ACC112 (cell line): ENCODE results near the gene RPL22.

Experiments
- H2AFZ ChIP-seq: fragments of 200-600 bp; sonication (generic); one replicate; pipeline ENCODE4 v1.6.0; 2017; ENCODE audit warnings: antibody characterized with exemption, low read length; ENCODE audit not compliant: unreplicated experiment
- H3K27ac ChIP-seq: fragments of 200-600 bp; sonication (generic); 2 replicates; pipeline ENCODE4 v1.5.1; 2014; ENCODE audit warnings: low read depth, mild to moderate bottlenecking, antibody characterized with exemption, low read length, moderate library complexity
- H3K27me3 ChIP-seq: fragments of 200-600 bp; sonication (generic); 2 replicates; pipeline ENCODE4 v1.6.1; 2014; ENCODE audit warnings: mild to moderate bottlenecking, antibody characterized with exemption, low read length, moderate library complexity, mixed read lengths; ENCODE audit not compliant: insufficient read depth
- H3K36me3 ChIP-seq: fragments of 200-600 bp; sonication (generic); 2 replicates; pipeline ENCODE4 v1.6.1; 2016; ENCODE audit warnings: mild to moderate bottlenecking, antibody characterized with exemption, low read length, moderate library complexity, mixed read lengths; ENCODE audit not compliant: insufficient read depth
- H3K4me1 ChIP-seq: fragments of 200-600 bp; sonication (generic); one replicate; pipeline ENCODE4 v1.6.1; 2016; ENCODE audit warnings: low read length, mixed read lengths; ENCODE audit not compliant: insufficient read depth, unreplicated experiment, control insufficient read depth
- H3K4me3 ChIP-seq: fragments of 200-600 bp; sonication (generic); 2 replicates; pipeline ENCODE4 v1.5.1; 2014; ENCODE audit warnings: mild to moderate bottlenecking, low read depth, low read length
- H3K79me2 ChIP-seq: fragments of 200-600 bp; sonication (generic); one replicate; pipeline ENCODE4 v1.6.0; 2016; ENCODE audit warnings: low read length; ENCODE audit not compliant: control insufficient read depth, unreplicated experiment, insufficient read depth

RPL22 gene

DNA sequence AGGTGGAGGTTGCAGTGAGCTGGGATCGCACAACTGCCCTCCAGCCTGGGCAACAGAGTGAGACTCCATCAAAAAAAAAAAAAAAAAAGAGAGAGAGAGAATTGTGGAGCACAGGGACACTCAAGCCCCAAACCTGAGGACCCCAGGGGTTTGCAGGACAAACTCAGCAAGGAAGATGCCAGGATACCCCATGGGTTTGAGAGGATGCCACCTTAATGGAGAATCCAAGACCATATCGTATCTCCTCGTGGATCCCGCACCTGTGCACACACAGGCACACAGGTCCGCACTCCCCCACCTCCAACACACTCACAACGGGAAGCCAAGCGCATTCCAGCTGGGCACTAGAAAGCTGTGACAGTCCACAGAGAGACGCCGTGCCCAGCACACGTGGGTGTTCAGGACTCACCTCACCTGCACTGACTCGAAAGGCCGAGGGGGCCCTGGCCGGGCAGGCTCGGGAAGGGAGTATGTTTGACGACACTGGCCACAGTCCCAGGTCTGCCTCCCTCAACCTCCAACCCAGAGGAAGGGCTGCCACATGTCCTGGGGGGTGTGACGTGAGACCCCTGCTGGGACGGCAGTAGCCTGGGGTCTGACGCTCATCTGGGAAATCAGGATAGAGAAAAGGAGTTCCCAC, 30.3 kb downstream of the RPL22 start:
- Histone ChIP-seq H3K4me1 (no peaks in the 10 kb centered on the region), H2AFZ (no peak overlapping the region), H3K27ac (no peak overlapping the region), H3K4me3 (no peak overlapping the region), H3K27me3 (peaks cover 50% of the 10 kb centered on the region), H3K36me3 (no peaks in the 10 kb centered on the region), H3K79me2 (no peaks in the 10 kb centered on the region)

DNA sequence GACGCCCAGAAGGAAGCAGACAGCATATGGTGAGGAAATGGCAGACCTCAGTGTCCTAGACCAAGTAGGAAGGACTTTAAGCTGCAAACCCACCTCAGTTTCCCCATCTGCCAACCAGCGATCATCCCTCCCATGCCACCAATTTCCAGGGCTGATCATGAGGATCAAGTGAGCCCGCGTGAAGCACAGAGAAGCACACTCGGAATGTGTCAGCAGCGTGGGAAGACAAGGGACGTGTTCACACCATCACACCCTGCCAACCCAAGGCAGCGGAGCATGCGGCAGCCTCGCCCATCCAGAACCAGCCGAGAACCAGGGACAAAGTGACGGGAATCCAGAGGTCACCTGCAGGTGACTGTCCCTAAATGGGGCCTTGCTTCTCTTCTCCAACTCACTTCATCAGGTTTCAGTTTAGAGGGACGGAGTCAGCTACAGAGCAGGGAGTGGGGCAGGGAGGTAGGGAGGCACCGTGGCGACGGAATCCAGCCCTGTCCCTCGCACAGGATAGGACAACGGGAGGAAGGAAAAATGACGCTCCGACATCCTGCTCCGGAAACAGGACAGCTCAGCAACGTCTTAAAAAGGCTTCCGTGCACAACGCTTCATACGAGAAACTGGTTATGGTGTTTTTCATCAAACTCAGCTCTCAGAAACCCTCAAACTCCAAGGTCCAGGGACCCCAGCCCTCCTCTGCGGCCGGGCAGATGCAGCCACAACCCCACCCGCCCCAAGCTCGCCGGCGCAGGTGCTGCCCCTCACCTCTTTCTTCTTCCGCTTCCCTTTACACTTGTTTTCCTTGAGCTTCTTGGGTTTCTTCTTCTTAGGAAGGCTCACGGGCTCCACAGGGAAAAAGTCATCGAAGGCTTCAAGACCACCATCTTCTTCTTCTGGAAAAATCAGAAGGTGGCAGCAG, 31.7 kb downstream of the RPL22 start:
- no peak overlapping the region for H3K27ac ChIP-seq
- H3K27me3 ChIP-seq: peaks cover 57% of the 10 kb centered on the region
- H3K79me2 ChIP-seq: no peaks in the 10 kb centered on the region
- H3K36me3 ChIP-seq: no peaks in the 10 kb centered on the region
- no peak overlapping the region for H3K4me3 ChIP-seq
- H3K4me1 ChIP-seq: no peaks in the 10 kb centered on the region
- H2AFZ ChIP-seq: no peak overlapping the region

DNA sequence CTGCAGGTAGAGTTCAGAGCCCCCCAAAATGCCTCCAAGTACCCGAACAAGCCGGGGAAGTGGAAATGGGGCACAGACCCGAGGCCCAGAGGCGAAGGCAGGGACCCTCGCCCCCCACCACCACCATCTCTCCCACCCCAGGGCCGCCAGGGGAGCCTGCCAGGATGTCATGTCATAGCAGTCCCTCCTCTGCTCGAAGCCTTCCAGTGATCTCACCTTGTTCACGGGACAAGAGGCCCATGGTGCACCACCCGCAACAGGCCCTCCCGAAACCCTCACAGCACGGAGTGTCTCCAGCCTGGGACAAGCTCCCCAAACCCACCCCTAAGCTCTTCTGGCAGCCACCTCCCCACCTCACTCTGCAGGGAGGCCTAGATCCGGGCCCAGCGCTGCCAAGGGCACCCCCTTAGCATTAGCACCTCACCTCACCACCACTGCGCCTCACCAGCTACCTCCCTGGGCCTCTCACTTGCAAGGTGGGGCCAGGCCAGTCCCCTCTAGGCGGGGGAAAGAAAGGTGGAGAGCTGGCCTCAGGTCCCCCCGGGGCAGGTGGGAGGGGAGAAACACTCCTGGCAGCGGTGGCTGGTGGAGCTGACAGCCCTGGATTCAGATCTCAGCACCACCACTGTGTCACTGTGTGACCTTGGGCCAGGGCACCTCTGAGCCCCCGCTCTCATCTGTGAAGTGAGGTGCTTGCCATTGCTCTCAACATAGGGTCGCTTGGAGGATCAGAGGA, 32.6 kb downstream of the RPL22 start:
- peaks cover 55% of the 10 kb centered on the region for H3K27me3 ChIP-seq
- no peak overlapping the region for H3K4me3 ChIP-seq
- no peaks in the 10 kb centered on the region for H3K36me3 ChIP-seq
- H3K27ac ChIP-seq: no peak overlapping the region
- no peaks in the 10 kb centered on the region for H3K79me2 ChIP-seq
- H2AFZ ChIP-seq: no peak overlapping the region
- H3K4me1 ChIP-seq: no peaks in the 10 kb centered on the region

DNA sequence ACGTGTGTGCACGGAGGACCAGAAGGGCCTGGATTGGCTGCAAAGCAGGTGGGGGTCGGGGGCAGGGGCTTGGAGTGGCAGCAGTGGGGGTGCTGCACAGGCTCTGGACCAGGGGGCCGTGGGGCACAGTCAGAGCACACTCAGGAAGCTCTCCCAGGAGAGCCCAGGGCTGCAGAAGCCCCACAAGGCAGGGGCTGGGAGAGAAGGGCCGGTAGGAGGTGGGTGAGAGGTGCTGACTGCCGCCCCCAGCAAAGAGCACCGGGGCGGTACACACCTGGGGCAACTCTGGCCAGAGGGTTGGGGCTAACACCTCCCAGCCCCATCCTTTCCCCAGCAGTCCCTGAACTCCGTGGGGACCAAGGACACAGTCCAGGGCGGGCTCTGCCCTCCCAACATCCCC, 33.2 kb downstream of the RPL22 start:
- Histone ChIP-seq H3K4me3 (no peak overlapping the region), H3K27ac (no peak overlapping the region), H3K4me1 (no peaks in the 10 kb centered on the region), H3K79me2 (no peaks in the 10 kb centered on the region), H3K27me3 (peaks cover 55% of the 10 kb centered on the region), H2AFZ (no peak overlapping the region), H3K36me3 (no peaks in the 10 kb centered on the region)

DNA sequence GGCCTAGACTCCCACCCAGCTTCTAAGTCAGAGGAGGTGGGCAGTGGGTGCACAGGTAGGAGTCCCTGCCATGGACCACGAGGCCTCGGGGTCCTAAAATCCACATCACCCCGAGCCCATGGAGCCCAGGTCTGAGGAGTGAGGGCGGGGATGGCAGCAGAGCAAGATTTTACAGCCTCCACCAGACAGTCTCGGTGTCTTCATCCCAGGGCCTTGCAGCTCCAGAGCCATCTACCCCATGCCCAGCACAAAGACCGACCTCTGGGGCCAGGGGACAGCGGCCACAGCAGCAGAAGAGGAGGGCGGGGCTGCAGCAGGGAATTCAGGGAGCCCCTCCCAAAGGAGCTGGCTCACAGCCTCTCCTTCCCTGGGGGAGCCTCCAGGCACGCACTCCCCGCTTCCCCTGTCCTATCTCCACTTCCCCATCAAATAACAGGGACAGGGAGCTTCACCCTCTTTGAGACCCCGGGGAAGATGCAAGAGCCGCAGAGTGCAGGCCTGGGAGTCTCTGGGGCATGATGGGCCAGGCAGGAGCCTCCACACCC, 33.9 kb downstream of the RPL22 start:
- H3K79me2 ChIP-seq: no peaks in the 10 kb centered on the region
- no peak overlapping the region for H2AFZ ChIP-seq
- H3K36me3 ChIP-seq: no peaks in the 10 kb centered on the region
- peaks cover 57% of the 10 kb centered on the region for H3K27me3 ChIP-seq
- H3K27ac ChIP-seq: no peak overlapping the region
- no peaks in the 10 kb centered on the region for H3K4me1 ChIP-seq
- no peak overlapping the region for H3K4me3 ChIP-seq

DNA sequence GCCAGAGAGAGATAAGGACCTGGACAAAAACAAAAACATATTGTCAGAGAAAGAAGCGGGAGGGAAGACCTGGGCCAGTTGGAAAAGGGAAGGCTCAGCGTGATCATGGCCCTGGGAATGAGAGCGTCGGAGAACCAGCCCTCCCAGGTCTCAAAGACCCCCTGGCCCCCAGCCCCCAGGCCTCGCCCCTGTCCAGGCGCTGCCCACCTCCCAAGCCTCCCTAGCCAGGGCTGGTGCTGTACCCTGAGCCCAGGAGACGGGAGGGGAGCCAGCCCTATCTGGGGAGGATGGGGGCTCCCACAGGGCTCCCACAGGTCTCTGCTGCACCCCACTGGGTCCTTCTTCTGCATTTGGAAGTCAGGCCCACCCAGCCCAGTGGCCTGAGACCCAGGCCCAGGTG, 34.4 kb downstream of the RPL22 start:
- Histone ChIP-seq H3K4me3 (no peak overlapping the region), H3K79me2 (no peaks in the 10 kb centered on the region), H3K27me3 (peaks cover 58% of the 10 kb centered on the region), H2AFZ (no peak overlapping the region), H3K27ac (no peak overlapping the region), H3K4me1 (no peaks in the 10 kb centered on the region), H3K36me3 (no peaks in the 10 kb centered on the region)

DNA sequence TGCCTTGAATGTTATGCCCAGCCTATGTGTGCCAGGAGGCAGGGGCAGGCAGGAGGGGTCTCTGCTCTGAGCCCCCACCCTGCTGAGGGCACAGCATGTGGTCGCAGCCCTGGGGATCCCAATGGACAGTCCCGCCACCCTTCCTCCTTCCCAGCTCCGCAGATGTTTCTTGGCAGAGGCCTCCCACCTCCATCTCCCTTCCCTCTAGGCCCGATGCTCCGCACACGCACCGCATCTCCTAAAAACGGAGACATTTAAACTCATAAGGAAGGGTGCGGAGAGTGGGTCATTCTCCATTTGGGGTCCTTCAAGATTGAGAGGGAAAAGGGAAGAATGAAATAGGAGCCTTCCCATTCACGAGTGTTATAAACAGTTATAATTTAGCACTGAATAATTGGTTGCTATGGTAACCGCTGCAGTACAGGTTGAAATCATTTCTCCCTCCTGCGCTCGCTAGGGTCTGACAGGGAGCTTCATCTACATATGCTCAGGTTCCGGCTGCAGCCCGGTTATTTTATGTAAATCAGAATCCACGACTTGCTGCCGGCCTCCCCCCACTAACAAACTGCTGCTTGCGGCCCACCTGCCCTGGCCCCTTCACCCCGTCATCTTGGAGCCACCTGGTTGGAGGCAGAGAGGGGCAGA, 35.3 kb downstream of the RPL22 start:
- H2AFZ ChIP-seq: no peak overlapping the region
- H3K27ac ChIP-seq: no peak overlapping the region
- H3K36me3 ChIP-seq: no peaks in the 10 kb centered on the region
- peaks cover 65% of the 10 kb centered on the region for H3K27me3 ChIP-seq
- no peak overlapping the region for H3K4me3 ChIP-seq
- H3K4me1 ChIP-seq: no peaks in the 10 kb centered on the region
- no peaks in the 10 kb centered on the region for H3K79me2 ChIP-seq

DNA sequence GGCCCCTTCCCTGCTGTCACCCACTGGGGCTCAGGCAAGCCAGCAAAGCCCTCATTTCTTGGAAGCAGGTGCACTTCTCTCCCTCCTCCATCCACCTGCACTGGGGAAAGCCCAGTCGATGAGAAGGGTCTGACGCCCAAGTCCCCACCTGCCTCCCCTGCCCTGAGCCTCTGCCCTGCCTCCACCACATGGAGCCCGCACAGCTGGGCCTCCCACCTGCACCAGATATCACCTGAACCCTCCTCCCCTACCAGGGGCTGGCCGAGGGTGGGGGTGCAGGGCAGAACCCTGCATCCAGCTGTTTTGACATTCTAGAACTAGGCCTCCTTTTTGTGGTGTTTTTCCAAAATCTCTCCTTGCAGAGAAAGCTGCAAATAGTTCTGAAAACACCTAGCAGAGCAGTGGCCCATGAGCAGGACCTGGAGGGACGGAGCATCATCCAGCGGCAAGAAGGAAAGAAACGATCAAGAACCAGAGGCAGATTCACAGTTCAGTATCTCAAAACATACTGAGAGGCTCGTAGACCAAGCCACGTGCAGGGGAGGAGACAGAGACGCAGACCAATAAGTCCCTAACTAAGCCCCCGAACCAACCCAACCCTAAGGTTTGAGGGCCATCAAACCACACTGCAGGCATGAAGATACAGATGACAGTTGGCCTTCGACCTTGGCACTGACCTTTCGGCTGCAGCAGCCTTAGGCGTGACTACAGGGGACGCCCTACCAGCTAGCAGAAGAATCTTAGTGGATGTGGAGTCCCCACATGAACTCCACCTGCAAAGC, 36.0 kb downstream of the RPL22 start:
- Histone ChIP-seq H3K4me1 (no peaks in the 10 kb centered on the region), H3K79me2 (no peaks in the 10 kb centered on the region), H2AFZ (no peak overlapping the region), H3K27ac (no peak overlapping the region), H3K4me3 (no peak overlapping the region), H3K27me3 (peaks cover 63% of the 10 kb centered on the region), H3K36me3 (no peaks in the 10 kb centered on the region)

DNA sequence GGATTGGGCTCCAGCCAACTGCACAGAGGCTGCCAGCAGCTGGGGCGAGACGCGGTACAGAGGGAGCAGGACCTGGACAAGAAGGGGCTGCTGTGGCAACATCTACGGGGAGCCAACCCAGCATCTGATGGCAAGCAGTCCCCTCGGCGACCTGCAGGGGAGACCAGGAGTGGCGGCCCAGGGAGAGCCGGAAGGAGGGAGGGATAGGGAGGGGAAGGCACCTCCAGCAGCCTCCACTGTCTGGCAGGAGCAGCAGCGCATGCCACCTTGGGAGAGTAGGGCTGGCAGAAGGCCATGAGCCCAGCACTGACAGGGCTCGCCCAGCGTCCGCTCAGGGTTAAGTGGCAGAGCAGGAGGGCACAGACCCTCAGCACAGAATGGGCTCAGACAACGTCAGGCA, 36.6 kb downstream of the RPL22 start:
- Histone ChIP-seq H2AFZ (no peak overlapping the region), H3K27ac (no peak overlapping the region), H3K79me2 (no peaks in the 10 kb centered on the region), H3K4me3 (no peak overlapping the region), H3K4me1 (peaks cover under 1% of the 10 kb centered on the region), H3K27me3 (peaks cover 61% of the 10 kb centered on the region), H3K36me3 (no peaks in the 10 kb centered on the region)

DNA sequence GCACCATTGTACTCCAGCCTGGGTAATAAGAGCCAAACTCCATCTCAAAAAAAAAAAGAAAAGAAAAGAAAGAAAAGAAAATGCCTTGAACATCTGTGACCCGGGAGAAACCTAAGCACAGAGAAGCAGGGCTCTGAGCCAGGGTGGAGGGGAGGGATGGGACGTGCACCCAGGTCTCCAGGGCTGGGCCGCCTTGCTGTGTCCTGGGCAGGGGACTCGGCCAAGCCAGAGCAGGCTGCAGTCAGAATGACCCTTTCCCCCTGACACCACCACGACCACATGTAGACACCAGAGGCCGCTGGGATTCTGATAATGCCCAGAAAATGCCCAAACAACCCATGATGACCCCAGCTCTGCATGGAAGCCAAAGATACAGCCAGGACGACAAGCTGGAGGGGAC, 37.1 kb downstream of the RPL22 start:
- H2AFZ ChIP-seq: no peak overlapping the region
- no peak overlapping the region for H3K4me3 ChIP-seq
- H3K4me1 ChIP-seq: peaks cover 5% of the 10 kb centered on the region
- H3K27me3 ChIP-seq: peaks cover 61% of the 10 kb centered on the region
- H3K27ac ChIP-seq: no peak overlapping the region
- H3K36me3 ChIP-seq: no peaks in the 10 kb centered on the region
- no peaks in the 10 kb centered on the region for H3K79me2 ChIP-seq
